ENCODE measurements around the gene TBC1D8.

The TBC1D8 gene

DNA sequence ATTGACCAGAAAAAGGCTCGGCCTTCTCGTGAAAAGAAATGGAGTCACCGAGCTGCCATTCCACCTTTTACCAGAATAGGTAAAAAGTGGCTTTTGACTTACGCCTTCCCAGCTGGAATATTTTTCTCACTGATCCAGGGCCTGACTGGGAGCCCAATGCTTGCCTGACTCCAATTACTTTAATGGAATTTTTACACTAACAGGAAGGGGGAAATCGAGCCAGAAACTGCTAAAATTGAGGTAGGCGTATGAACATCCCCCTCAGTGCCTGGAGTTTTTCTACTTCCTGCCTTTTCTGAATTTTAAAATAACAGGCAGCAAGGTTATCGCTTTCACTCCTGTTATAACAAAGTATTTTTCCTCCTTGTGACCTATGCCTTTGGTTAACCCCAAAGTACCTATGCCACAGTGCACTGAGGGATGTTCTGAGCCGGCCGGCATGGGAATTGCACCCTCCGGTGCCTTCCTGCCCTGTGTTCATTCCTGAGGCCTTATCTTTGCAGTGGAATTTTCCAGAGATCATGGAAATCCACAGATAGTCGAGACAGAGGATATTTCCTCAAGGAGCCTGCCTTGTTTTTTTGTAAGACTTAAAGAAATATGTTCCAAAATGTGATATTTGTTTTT is 167.4 kb downstream of the TBC1D8 start:
- no peak for DNase-seq (ENCODE audit: low read depth)
- H3K4me3 ChIP-seq (ENCODE audit: low read depth, low read length): no peak overlapping the region
- TF ChIP-seq, protein P1, sequence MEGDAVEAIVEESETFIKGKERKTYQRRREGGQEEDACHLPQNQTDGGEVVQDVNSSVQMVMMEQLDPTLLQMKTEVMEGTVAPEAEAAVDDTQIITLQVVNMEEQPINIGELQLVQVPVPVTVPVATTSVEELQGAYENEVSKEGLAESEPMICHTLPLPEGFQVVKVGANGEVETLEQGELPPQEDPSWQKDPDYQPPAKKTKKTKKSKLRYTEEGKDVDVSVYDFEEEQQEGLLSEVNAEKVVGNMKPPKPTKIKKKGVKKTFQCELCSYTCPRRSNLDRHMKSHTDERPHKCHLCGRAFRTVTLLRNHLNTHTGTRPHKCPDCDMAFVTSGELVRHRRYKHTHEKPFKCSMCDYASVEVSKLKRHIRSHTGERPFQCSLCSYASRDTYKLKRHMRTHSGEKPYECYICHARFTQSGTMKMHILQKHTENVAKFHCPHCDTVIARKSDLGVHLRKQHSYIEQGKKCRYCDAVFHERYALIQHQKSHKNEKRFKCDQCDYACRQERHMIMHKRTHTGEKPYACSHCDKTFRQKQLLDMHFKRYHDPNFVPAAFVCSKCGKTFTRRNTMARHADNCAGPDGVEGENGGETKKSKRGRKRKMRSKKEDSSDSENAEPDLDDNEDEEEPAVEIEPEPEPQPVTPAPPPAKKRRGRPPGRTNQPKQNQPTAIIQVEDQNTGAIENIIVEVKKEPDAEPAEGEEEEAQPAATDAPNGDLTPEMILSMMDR (IDR thresholded peaks at IDR 0.05; ENCODE audit: low read depth, low read length, missing control alignments): no peak

DNA sequence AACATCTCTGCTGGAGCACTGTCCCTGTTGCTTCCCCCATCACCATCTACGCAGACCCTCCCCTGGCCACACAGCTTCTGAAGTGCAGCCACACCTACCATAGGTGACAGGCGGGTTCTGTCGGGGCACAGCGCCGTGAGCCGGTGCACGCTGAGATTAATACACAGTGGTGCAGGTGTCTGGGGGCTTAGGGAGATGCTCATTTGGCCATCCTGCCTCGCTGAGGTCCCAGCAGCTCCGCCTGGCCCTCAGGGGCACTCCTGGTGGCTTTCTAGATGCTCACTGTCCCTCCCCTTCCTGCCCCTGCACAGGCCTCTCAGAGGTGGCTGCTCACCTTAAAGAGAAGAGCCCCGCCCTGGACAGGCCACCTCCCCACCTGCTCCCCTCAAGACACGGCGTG is 168.0 kb downstream of the TBC1D8 start:
- TF ChIP-seq, protein P1 (IDR thresholded peaks at IDR 0.05; ENCODE audit: low read depth, low read length, missing control alignments): no peak
- no peak overlapping the region for H3K4me3 ChIP-seq (ENCODE audit: low read depth, low read length)
- no peak for DNase-seq (ENCODE audit: low read depth)

DNA sequence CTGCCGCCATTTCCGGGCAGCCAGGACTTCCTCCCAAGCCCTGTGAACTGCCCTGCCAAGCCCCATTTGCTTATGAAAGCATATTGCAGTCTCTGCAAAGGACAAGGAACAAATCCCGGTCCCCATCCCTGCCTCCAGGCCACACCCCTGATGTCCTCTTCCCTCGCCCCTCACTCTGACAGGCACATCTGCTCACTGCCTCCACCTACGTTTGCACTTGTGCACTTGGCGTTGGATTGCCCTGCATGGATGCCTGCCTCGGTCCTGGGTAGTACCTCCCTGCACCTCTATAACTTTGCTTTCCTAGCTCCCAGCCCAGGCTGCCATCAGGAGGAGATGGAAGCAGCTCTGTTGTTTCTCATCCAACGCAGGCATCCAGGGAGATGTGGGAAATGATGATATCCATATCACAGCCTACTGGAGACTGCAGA is 168.7 kb downstream of the TBC1D8 start:
- TF ChIP-seq, protein P1 (IDR thresholded peaks at IDR 0.05; ENCODE audit: low read depth, low read length, missing control alignments): no peak
- no peak for DNase-seq (ENCODE audit: low read depth)
- no peak overlapping the region for H3K4me3 ChIP-seq (ENCODE audit: low read depth, low read length)

DNA sequence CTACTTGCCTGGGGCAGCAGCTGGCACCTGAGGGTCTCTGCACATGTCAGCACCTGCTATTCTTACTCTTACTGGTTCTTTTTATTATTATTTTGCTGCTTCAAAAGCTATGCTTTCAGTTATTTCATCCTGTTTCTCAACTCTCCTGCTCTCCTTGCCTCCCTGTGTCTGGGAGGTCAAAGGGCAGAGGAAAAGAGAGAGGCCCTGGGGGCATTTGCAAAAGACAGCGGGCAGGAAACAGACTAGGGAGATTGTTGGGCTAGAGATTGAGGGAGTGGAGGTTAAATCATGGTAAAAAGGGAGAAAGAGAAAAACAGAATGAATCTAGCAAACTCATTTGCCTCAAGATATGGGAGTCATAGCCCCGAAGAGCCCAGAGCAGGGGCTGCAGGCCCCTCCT is 170.2 kb downstream of the TBC1D8 start:
- no peak for DNase-seq (ENCODE audit: low read depth)
- TF ChIP-seq, protein P1 (IDR thresholded peaks at IDR 0.05; ENCODE audit: low read depth, low read length, missing control alignments): no peak
- no peak overlapping the region for H3K4me3 ChIP-seq (ENCODE audit: low read depth, low read length)

DNA sequence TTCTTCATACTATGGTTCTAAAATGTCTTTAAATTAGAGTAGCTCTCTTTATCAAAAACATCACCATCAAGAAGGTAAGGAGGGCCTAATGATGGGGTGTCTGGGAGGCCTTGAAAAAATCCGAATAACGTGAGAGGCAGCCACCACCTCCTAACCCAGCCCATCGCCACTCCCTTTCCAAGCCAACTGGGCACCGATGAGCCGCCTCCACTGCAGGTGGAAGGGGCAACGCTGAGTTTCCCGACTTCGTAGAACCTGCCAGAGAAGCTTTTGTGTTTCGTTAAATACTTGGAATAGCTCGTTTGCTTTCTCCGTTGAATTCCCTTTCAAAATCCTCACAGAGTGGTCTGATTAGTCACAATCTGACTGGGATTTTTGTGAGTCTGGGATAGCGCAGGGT is 171.1 kb downstream of the TBC1D8 start:
- TF ChIP-seq, protein P1 (IDR thresholded peaks at IDR 0.05; ENCODE audit: low read depth, low read length, missing control alignments): no peak
- H3K4me3 ChIP-seq (ENCODE audit: low read depth, low read length): no peak overlapping the region
- no peak for DNase-seq (ENCODE audit: low read depth)

DNA sequence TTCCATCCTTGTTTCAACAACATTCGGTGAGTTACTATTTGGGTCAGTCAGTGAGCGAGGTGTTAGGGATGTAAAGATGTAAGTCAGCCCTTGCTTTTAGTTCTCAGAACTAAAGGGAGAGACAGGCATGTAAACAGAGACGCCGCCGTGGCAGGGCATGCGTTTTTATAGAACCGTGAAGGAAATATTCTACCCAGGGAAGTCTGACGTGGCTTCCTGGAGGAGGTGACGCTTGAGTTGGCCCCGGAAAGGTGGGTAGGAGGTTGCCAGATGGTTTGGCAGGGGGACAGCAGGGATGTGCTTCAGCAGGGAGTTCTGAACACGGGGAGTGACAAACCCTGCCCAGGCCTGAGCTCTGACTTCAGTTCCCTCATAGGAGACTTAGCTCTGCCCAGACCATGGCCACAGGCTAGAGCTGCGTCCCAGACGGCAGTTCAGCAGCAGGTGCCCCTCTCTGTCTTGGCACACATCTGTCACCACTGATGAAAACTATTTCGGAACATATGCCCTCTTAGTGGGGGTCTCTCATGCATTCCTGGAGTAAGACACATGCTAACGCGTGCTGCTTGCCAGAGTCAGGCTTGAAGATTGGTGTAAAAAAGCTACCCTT is 172.5 kb downstream of the TBC1D8 start:
- DNase-seq (ENCODE audit: low read depth): no peak
- TF ChIP-seq, protein P1 (IDR thresholded peaks at IDR 0.05; ENCODE audit: low read depth, low read length, missing control alignments): no peak
- H3K4me3 ChIP-seq (ENCODE audit: low read depth, low read length): no peak overlapping the region

DNA sequence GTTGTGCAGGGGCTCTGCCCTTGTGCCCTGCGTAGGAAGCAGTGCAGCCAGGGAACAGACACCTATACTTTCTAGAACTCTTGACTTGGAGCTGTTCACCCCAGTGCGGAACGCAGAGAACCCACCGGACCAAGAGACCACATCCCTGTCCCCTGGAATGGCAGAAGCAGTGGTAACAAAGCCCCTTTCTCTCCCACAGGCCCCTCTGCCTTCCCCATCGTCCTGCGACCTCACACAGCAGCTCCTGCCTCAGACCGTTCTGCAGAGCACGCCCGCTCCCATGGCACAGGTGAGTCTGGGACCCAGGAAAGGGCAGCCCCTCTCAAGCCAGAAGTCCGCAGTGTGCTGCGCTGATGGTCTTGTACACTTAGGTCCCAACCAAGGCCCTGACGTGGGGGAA is 173.7 kb downstream of the TBC1D8 start:
- H3K4me3 ChIP-seq (ENCODE audit: low read depth, low read length): no peak overlapping the region
- DNase-seq (ENCODE audit: low read depth): no peak
- TF ChIP-seq, protein P1 (IDR thresholded peaks at IDR 0.05; ENCODE audit: low read depth, low read length, missing control alignments): no peak
